GM19239 (cell line): ENCODE results near the gene CDCA5.

Experiments used
- DNase-seq: peaks from one replicate; pipeline ENCODE4 v3.0.0; 2011; ENCODE audit warnings: low spot score; ENCODE audit not compliant: insufficient read length
- FAIRE-seq: peaks from 2 replicates; lab custom pipeline; 2011; peaks lifted over from hg19 to GRCh38; lab: Jason Lieb, UNC

The CDCA5 gene

DNA sequence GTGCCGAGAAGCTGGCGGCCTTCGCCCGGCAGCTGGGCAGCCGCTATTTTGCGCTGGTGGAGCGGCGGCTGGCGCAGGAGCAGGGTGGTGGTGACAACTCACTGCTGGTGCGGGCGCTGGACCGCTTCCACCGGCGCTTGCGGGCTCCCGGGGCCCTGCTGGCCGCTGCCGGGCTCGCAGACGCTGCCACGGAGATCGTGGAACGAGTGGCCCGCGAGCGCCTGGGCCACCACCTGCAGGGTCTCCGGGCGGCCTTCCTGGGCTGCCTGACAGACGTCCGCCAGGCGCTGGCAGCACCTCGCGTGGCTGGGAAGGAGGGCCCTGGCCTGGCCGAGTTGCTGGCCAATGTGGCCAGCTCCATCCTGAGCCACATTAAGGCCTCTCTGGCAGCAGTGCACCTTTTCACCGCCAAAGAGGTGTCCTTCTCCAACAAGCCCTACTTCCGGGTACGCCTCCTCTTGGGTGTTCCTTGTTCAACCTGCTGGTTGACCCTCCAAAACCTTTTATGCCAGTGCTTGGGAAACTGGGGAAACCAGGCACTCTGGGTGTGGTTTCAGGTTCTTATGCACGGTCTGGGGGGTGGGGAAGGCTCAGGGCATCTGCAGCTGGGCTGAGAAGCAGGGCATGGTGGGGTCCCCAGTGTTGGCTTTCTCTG, 24.8 kb upstream of the CDCA5 start:
- FAIRE-seq (no peak), DNase-seq (no peak)

DNA sequence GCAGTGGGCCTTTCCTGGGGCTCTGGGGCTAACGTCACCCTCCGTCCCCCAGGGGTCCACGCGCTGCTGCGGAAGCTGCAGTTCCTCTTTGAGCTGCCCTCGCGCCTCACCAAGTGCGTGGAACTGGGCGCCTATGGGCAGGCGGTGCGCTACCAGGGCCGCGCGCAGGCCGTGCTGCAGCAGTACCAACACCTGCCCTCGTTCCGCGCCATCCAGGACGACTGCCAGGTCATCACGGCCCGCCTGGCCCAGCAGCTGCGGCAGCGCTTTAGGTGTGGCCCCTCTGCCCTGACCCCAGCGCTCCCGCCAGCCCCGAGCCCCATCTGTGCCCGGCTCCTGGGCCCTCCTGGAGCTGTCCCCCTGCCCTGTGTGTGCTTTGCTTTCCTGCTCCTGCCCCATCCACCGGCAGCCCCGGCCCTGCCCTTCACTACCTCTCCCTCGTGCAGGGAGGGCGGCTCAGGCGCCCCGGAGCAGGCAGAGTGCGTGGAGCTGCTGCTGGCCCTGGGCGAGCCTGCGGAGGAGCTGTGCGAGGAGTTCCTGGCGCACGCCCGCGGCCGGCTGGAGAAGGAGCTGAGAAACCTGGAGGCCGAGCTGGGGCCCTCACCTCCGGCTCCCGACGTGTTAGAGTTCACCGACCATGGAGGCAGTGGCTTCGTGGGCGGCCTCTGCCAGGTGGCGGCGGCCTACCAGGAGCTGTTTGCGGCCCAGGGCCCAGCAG, 24.1 kb upstream of the CDCA5 start:
- DNase-seq = no peak
- FAIRE-seq = no peak

DNA sequence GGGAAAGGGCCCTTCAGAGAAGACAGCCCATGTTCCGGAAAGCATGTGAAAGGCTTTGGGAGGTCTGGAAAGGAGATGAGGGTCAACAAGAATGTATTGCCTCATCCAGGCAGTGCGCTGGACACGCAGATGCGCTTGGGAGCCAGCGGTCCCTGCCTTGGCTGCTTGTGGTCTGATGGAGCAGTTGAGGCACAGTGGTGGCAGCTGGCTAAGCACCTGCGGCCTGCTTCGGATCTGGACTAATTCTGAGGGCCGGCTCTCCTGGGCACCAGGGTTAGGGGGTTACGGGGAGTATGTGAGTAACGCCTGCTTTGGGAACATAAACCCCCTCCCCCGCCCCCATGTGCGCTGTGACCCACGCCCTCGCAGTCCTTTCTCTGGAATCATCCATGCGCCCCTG, 23.2 kb upstream of the CDCA5 start:
- FAIRE-seq (no peak), DNase-seq (no peak)

DNA sequence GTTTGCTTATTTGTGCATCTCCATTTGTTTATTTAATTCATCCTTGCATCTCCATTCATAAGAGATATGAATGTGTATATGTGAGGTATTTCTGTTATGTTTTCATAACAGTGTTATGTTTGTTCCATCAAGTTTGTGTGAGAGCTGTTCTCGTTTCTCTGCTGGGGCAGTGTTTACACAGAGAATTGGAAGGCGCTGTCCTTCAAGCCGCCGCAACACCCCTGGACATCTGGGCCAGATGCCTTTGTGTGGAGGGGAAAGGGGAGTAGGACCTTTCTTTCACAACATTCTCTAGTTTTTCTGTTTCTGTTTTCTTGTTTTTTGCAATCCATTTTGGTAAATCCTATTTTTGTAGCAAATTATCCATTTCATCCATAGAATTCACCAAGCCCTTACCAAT, 20.8 kb upstream of the CDCA5 start:
- DNase-seq (no peak), FAIRE-seq (no peak)

DNA sequence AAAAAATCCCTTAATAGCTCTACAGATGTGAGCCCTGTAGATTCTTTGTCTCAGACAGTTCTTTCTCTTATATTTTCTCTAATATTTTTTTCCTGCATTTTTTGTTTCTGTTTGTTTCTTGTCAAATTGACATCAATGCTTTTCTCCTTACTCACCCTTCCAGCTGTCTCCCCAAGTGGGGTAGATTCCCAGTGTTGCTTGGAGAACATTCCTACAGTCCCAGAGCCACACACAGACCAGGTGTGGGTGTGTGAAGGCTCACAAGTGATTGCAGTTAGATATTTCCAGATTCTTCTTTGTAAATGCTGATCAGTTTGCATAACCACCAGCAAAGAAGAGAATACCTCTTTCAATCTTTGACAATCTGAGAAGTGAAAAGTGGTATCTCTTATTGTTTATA, 19.6 kb upstream of the CDCA5 start:
- DNase-seq (no peak), FAIRE-seq (no peak)

DNA sequence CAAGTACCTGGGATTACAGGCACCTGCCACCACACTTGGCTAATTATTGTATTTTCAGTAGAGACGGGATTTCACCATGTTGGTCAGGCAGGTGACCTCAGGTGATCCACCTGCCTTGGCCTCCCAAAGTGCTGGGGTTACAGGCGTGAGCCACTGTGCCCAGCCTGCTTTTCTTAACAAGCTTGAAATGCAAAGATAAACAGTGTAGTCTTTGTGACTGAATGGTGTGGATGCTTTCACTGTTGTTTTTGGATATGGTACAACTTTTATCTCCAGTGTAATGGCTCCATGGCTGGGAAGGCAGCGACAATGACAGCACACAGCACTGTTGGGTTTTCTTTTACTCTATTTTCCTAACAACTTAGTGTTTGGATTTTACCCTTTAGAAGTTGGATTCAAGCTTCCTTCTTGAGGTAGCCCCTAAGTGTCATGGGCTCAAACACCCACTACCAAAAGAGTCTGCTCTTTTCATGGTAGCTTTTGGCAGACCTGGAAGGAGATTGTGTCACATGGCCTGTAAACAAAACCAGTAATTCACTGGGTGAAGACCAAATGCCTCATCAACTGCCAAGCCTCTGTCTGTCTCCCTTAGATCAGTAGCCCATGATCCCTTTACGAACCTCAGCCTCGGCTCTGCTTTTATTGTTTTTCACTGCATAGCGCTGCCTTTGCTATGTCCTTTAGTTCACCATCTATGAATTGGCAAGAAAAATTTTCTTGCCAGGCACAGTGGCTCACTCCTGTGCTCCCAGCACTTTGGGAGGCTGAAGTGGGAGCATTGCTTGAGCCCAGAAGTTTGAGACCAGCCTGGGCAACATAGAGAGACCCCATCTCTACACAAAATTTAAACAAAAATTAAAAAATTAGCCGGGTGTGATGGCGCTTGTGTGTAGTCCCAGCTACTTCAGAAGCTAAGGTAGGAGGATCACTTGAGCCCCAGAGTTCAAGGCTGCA, 18.6 kb upstream of the CDCA5 start:
- DNase-seq = no peak
- no peak for FAIRE-seq

- no peak for FAIRE-seq
- DNase-seq = no peak
Measured at GRCh38 chr11:65100674-65101350, 17.0 kb upstream of the CDCA5 start.

DNA sequence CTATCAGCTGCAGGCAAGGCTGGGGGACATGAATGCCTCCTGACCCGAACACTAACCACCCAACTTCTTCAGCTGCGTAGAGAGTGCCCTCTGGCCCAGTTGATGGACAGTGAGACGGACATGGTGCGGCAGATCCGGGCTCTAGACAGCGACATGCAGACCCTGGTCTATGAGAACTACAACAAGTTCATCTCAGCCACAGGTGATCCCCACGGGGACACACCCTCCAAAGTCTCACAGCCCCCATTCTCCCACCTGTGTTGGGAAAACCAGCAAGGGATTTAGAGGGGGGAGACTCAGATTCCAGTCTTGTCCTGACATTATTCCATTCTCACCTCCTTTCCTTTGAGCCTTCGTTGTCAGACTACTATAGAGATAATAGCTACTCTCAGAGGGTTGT, 13.1 kb upstream of the CDCA5 start:
- FAIRE-seq = no peak
- DNase-seq = no peak

- peak; percentile 94 for FAIRE-seq
- peak; percentile 95 for DNase-seq
Measured at GRCh38 chr11:65095974-65096806, 12.3 kb upstream of the CDCA5 start, which contains the start of gene VPS51. Gene VPS51 (plus strand): TSS chr11:65096214. CDS start chr11:65096251, 37 bp downstream.

DNA sequence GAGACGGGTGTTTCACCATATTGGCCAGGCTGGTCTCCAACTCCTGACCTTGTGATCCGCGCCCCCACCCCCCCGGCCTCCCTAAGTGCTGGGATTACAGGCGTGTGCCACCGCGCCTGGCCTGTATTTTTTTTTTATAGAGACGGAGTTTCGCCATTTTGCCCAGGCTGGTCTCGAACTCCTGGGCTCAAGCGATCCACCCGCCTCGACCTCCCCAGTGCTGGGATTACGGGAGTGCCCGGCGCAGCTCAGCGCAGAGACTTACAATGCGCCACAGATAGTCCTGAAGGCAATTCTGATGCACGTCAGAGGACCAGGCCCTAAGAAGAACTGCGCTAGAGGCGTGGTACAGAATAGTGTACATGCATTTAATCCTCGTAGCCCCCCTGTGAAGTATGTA, 11.6 kb upstream of the CDCA5 start:
- DNase-seq (no peak), FAIRE-seq (no peak)

GRCh38 chr11:65090628-65091027, 6.8 kb upstream of the CDCA5 start:
- no peak for DNase-seq
- FAIRE-seq = no peak

DNA sequence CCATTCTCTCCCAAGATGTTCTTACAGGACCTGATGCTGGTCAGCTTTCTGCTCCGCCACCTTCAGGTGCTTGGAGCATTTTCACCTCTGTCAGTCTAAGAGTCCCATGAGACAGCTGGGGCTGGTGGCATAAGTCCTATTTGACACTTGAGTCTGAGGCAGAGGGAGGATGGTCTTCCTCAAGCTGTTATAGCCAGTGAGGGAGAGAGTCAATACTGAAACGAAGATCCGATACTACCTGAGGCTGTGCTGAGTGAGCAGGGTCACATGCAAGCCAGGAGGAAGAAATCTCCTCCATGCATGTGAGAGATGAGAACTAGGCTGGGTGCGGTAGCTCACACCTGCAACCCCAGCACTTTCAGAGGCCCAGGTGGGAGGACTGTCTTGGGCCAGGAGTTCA, 5.8 kb upstream of the CDCA5 start:
- no peak for DNase-seq
- FAIRE-seq = no peak

DNA sequence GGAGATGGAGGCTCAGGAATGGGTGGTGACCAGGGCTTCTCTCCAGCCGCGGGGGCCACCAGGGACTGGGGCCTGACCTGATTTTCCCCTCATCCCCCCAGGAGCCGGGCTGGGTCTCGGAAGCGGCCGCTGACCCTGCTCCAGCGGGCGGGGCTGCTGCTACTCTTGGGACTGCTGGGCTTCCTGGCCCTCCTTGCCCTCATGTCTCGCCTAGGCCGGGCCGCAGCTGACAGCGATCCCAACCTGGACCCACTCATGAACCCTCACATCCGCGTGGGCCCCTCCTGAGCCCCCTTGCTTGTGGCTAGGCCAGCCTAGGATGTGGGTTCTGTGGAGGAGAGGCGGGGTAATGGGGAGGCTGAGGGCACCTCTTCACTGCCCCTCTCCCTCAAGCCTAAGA, 4.0 kb upstream of the CDCA5 start:
- no peak for DNase-seq
- FAIRE-seq = no peak

DNA sequence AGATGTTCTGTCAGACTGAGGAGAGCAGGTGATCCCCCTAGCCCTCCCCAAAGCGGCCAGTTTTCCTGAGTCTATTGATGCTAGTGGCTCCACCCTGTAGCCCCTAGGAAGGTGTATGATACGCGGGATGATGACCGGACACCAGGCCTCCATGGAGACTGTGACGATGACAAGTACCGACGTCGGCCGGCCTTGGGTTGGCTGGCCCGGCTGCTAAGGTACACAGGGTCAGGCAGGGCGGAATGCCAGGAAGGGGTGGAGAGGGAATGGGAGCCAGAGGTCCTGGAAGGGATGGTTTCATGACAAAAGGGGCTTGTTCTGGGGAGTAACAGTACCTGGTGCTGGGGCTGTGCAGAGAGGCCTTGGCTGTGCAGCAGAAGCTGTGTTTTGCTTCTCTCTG, 3.4 kb upstream of the CDCA5 start:
- DNase-seq (no peak), FAIRE-seq (no peak)

DNA sequence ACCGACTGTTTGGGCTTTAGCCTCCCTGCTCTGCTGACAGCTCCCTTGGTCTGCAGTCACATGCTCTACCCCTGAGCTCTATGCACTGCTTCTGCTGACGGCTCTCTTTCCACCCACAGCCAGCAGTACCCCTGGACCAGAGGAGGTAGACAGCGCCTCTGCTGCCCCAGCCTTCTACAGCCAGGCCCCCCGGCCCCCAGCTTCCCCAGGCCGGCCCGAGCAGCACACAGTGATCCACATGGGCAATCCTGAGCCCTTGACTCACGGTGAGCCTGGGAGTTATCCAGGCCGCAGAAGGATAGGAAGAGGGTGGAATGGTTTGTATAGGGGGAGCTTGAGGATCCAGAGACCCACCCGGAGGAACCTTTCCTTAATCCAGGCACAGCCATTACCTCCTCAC, 3.0 kb upstream of the CDCA5 start:
- DNase-seq = no peak
- no peak for FAIRE-seq

DNA sequence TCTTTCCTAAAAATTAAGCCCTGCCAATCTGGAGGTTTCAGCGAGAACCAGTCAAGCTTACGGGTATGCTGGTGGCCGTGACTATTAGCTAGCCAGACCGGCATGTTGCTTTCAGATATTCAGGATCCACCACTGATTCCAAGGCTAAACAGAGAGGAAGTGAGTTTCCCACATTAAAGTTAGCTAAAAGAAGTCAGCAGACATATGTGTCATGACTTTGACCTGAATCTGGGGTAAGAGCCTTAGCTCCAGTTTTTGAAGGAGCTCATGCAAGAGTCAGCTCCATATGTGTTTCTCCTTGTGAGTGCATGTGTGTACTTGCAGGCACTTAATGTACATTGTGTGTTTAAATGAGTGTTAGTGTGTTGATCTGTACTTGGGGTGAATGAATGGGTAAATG, 1.6 kb upstream of the CDCA5 start:
- FAIRE-seq (no peak), DNase-seq (no peak)

GRCh38 chr11:65084598-65085375, 947 bp upstream of the CDCA5 start:
- FAIRE-seq (no peak), DNase-seq (no peak)

DNA sequence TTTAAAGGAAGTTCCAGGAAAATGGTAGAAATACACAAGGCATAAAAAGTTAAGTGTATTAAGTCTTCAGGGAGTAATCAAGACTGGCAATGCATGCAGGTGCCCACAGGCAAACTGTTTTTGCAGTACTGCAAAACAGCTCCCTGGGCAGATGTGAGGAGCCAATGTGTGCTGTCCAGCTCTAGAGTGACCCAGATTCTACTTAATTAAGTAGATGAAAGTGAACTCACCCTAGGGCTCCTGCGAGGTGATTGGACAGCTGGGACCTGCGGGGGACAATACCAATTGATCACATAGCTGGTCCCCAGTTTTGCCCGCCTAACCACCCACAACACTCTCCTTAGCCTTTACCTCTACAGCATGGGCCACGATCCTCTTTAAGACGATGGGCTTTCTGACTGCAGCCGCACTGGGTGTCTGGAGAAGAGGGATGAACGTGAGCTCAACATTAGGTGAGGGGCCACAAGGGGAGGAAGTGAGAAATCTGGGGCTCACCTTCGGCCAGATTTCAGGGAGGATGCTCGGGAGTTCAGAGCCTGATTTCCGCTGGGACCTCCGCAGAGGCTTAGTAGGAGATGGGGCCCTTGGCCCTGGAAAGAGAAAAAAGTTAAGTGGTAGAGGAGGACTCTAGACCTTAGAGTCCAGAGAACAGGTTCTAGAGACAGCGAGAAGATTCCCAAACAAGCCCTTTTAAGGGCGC, 556 bp downstream of the CDCA5 start:
- DNase-seq (no peak), FAIRE-seq (peak; percentile 44)
